HepG2 (cell line): ENCODE results near the gene FAM118A.

Source experiments
- HNF4G ChIP-seq, 2 experiments: sonication (generic) in 1 of 2; formaldehyde crosslinking in 1 of 2; IDR thresholded peaks; 2 replicates each; pipeline versions ENCODE4 v1.4.0 to v1.6.1; 2011 to 2020; ENCODE audit warnings: borderline replicate concordance in 2 of 2, low read depth in 2 of 2, mild to moderate bottlenecking in 2 of 2, low read length in 1 of 2, missing genetic modification reagents in 1 of 2, moderate library complexity in 1 of 2
- KDM2A ChIP-seq: sonication (generic); formaldehyde crosslinking; IDR thresholded peaks from 2 replicates; pipeline ENCODE4 v1.4.0; 2020; ENCODE audit warnings: low read depth, missing genetic modification reagents, borderline replicate concordance
- NCOA2 ChIP-seq: sonication (generic); formaldehyde crosslinking; IDR thresholded peaks from 2 replicates; pipeline ENCODE4 v1.8.0; 2022; ENCODE audit warnings: inconsistent platforms
- YY1 ChIP-seq: IDR thresholded peaks from 2 replicates; pipeline ENCODE4 v1.6.1; 2011; ENCODE audit warnings: low read length, low read depth, moderate library complexity, mild to moderate bottlenecking; ENCODE audit not compliant: insufficient read depth, insufficient replicate concordance
- ZBTB39 ChIP-seq: sonication (generic); formaldehyde crosslinking; IDR thresholded peaks from 2 replicates; pipeline ENCODE4 v1.5.0; 2020; ENCODE audit warnings: missing genetic modification reagents

GRCh38 chr22:45268958-45269844 lies 40.5 kb upstream of the FAM118A start:
- no peak for TF ChIP-seq NCOA2 (CRISPR knock-in tag)
- peak; percentile 56 for TF ChIP-seq YY1
- TF ChIP-seq ZBTB39 (CRISPR knock-in tag): no peak
- TF ChIP-seq KDM2A: peak; percentile 56; the same call in 1 of the 2 replicates
- TF ChIP-seq HNF4G (IDR thresholded peaks at IDR 0.05; ENCODE audit: borderline replicate concordance, low read depth, low read length): no peak
- no peak for TF ChIP-seq HNF4G (CRISPR knock-in tag; IDR thresholded peaks at IDR 0.05; ENCODE audit: borderline replicate concordance, low read depth)
